Osteocyte (in vitro differentiated cells): Measurements from ENCODE around the gene AP2A1. TPM values are rescaled to one million over a fixed set of nuclear protein-coding genes. Genes with fewer than 3 reads are reported as not detected.
A peak's percentile ranks its signal among the peaks of the same experiment; 100 is the strongest.
"Not testable (repeated sequence)": the region's sequence is repeated elsewhere in the genome, so short reads cannot be mapped to it uniquely, and the experiment has no call there.

ENCODE experiments used
- DNase-seq: peaks from one replicate; pipeline ENCODE4 v3.0.0; 2021; ENCODE audit warnings: mixed read lengths; ENCODE audit not compliant: unreplicated experiment; ENCODE audit errors: extremely low spot score
- H3K27ac Mint-ChIP-seq: one replicate; pipeline ENCODE4 v1.8.0; 2021; ENCODE audit warnings: mild to moderate bottlenecking, mixed read lengths; ENCODE audit not compliant: unreplicated experiment
- H3K27me3 Mint-ChIP-seq: one replicate; pipeline ENCODE4 v1.8.0; 2021; ENCODE audit warnings: mixed read lengths; ENCODE audit not compliant: unreplicated experiment
- H3K36me3 Mint-ChIP-seq: one replicate; pipeline ENCODE4 v1.8.0; 2021; ENCODE audit warnings: mixed read lengths; ENCODE audit not compliant: unreplicated experiment
- H3K4me1 Mint-ChIP-seq: one replicate; pipeline ENCODE4 v1.8.0; 2021; ENCODE audit warnings: mixed read lengths; ENCODE audit not compliant: unreplicated experiment
- H3K4me3 Mint-ChIP-seq: one replicate; pipeline ENCODE4 v1.8.0; 2021; ENCODE audit warnings: mild to moderate bottlenecking, moderate library complexity, mixed read lengths; ENCODE audit not compliant: unreplicated experiment
- H3K9me3 Mint-ChIP-seq: one replicate; pipeline ENCODE4 v1.8.0; 2021; ENCODE audit warnings: mixed read lengths; ENCODE audit not compliant: unreplicated experiment
- CTCF ChIP-seq: fragments of 200-600 bp; sonication (generic); IDR thresholded peaks from 2 replicates; pipeline ENCODE4 v1.5.0; 2021; ENCODE audit warnings: antibody characterized with exemption, mild to moderate bottlenecking, moderate library complexity
- long read RNA-seq: library from polyadenylated mRNA; unstranded; transcript quantifications from one replicate; pipeline ENCODE4 v2.0.0, GENCODE V29; 2021
- total RNA-seq: library from RNA; stranded (reverse); gene quantifications from 2 replicates; pipeline ENCODE4 v1.2.1, GENCODE V29; 2021

Gene AP2A1
- 130 and 133 TPM in 2 replicates for total RNA-seq
- long read RNA-seq, partial matches to known transcripts = 7 of 7 reads
- long read RNA-seq, other reads (novel, unspliced or antisense) = 0 of 7 reads

DNA sequence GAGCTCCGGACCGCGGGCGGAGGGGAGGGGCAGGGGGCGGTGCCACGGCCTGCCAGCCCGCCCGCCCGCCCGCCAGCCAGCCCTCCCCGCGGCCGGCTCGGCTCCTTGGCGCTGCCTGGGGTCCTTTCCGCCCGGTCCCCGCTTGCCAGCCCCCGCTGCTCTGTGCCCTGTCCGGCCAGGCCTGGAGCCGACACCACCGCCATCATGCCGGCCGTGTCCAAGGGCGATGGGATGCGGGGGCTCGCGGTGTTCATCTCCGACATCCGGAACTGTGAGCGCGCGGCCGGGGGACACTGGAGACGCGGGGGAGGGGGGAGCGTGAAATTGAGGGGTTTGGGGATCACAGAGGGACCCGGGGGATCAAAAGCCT lies at the start of gene AP2A1:
AP2A1 (plus strand) TSS at position 72 of the 370 bp plus-strand sequence; CDS start at position 205, 133 bp downstream.
- no peaks in the 10 kb centered on the region for H3K9me3 Mint-ChIP-seq
- no peak for TF ChIP-seq CTCF
- H3K36me3 Mint-ChIP-seq = peaks cover 5% of the 10 kb centered on the region
- H3K27me3 Mint-ChIP-seq = no peaks in the 10 kb centered on the region
- no peak for DNase-seq
- H3K4me1 Mint-ChIP-seq = peaks cover 45% of the 10 kb centered on the region
- peak within 1 kb of the TSS; percentile 96 for H3K4me3 Mint-ChIP-seq
- peak within 1 kb of the TSS; percentile 100 for H3K27ac Mint-ChIP-seq

GRCh38 chr19:49718511-49718910 lies 48.3 kb upstream of the AP2A1 start:
- no peak for TF ChIP-seq CTCF
- no peaks in the 10 kb centered on the region for H3K27me3 Mint-ChIP-seq
- no peaks in the 10 kb centered on the region for H3K36me3 Mint-ChIP-seq
- DNase-seq = no peak
- H3K9me3 Mint-ChIP-seq = no peaks in the 10 kb centered on the region
- H3K4me3 Mint-ChIP-seq = no peak overlapping the region
- H3K4me1 Mint-ChIP-seq = peaks cover 22% of the 10 kb centered on the region
- H3K27ac Mint-ChIP-seq = peak overlapping the region; percentile 93

- H3K4me1 Mint-ChIP-seq = peaks cover 22% of the 10 kb centered on the region
- DNase-seq = no peak
- no peaks in the 10 kb centered on the region for H3K36me3 Mint-ChIP-seq
- H3K27me3 Mint-ChIP-seq = no peaks in the 10 kb centered on the region
- H3K4me3 Mint-ChIP-seq = no peak overlapping the region
- no peak for TF ChIP-seq CTCF
- no peaks in the 10 kb centered on the region for H3K9me3 Mint-ChIP-seq
- H3K27ac Mint-ChIP-seq = peak overlapping the region; percentile 93
These were observed 47.8 kb upstream of the AP2A1 start for GRCh38 chr19:49718991-49719390.

- H3K9me3 Mint-ChIP-seq, H3K27me3 Mint-ChIP-seq, H3K36me3 Mint-ChIP-seq, H3K4me3 Mint-ChIP-seq, DNase-seq: not testable (repeated sequence)
- Mint-ChIP-seq H3K27ac (peak overlapping the region; percentile 93), H3K4me1 (peaks cover 25% of the 10 kb centered on the region)
These were observed 47.4 kb upstream of the AP2A1 start for GRCh38 chr19:49719420-49719819.

GRCh38 chr19:49727217-49728030 lies 39.4 kb upstream of the AP2A1 start:
- Mint-ChIP-seq H3K27me3 (no peaks in the 10 kb centered on the region), H3K36me3 (no peaks in the 10 kb centered on the region), H3K4me1 (peaks cover 7% of the 10 kb centered on the region), H3K9me3 (no peaks in the 10 kb centered on the region), H3K4me3 (no peak overlapping the region), H3K27ac (no peak overlapping the region)
- TF ChIP-seq CTCF = no peak
- no peak for DNase-seq
